KOPT-K1 (cell line): Measurements from ENCODE around the gene CST3.

Experiments used
- H3K27ac ChIP-seq: fragments of 200-600 bp; sonication (generic); 2 replicates; pipeline ENCODE4 v1.5.1; 2016; ENCODE audit warnings: antibody characterized with exemption, mild to moderate bottlenecking, low read depth, low read length; ENCODE audit not compliant: poor library complexity, severe bottlenecking
- H3K36me3 ChIP-seq: fragments of 200-600 bp; sonication (generic); 2 replicates; pipeline ENCODE4 v1.5.1; 2017; ENCODE audit warnings: antibody characterized with exemption, mild to moderate bottlenecking, low read length, moderate library complexity; ENCODE audit not compliant: insufficient read depth
- H3K9me3 ChIP-seq: fragments of 200-600 bp; sonication (generic); 2 replicates; pipeline ENCODE4 v1.5.1; 2017; ENCODE audit warnings: antibody characterized with exemption, low read length, mild to moderate bottlenecking; ENCODE audit not compliant: insufficient read depth, poor library complexity, severe bottlenecking

The CST3 gene

GRCh38 chr20:23655491-23656211, 17.9 kb upstream of the CST3 start:
- Histone ChIP-seq H3K36me3 (no peaks in the 10 kb centered on the region), H3K9me3 (no peaks in the 10 kb centered on the region), H3K27ac (no peak overlapping the region)

- no peak overlapping the region for H3K27ac ChIP-seq
- H3K36me3 ChIP-seq = no peaks in the 10 kb centered on the region
- no peaks in the 10 kb centered on the region for H3K9me3 ChIP-seq
Observed at GRCh38 chr20:23654717-23655116, 17.0 kb upstream of the CST3 start.

GRCh38 chr20:23654000-23654399, 16.2 kb upstream of the CST3 start:
- Histone ChIP-seq H3K27ac (no peak overlapping the region), H3K9me3 (no peaks in the 10 kb centered on the region), H3K36me3 (no peaks in the 10 kb centered on the region)

- Histone ChIP-seq H3K36me3 (no peaks in the 10 kb centered on the region), H3K27ac (no peak overlapping the region), H3K9me3 (no peaks in the 10 kb centered on the region)
Observed at GRCh38 chr20:23653400-23653938, 15.7 kb upstream of the CST3 start.

GRCh38 chr20:23652926-23653325, 15.2 kb upstream of the CST3 start:
- no peak overlapping the region for H3K27ac ChIP-seq
- no peaks in the 10 kb centered on the region for H3K36me3 ChIP-seq
- H3K9me3 ChIP-seq = no peaks in the 10 kb centered on the region

GRCh38 chr20:23652371-23652770, 14.6 kb upstream of the CST3 start:
- H3K36me3 ChIP-seq = no peaks in the 10 kb centered on the region

GRCh38 chr20:23651117-23651516, 13.4 kb upstream of the CST3 start:
- Histone ChIP-seq H3K9me3 (no peaks in the 10 kb centered on the region), H3K27ac (no peak overlapping the region), H3K36me3 (no peaks in the 10 kb centered on the region)

More at GRCh38 chr20:23652371-23652770, 14.6 kb upstream of the CST3 start:
- H3K9me3 ChIP-seq = no peaks in the 10 kb centered on the region
- no peak overlapping the region for H3K27ac ChIP-seq

GRCh38 chr20:23649830-23650417, 12.2 kb upstream of the CST3 start:
- Histone ChIP-seq H3K27ac (no peak overlapping the region), H3K36me3 (no peaks in the 10 kb centered on the region), H3K9me3 (no peaks in the 10 kb centered on the region)

- Histone ChIP-seq H3K9me3 (no peaks in the 10 kb centered on the region), H3K36me3 (no peaks in the 10 kb centered on the region), H3K27ac (no peak overlapping the region)
Observed at GRCh38 chr20:23649242-23649641, 11.5 kb upstream of the CST3 start.

- no peak overlapping the region for H3K27ac ChIP-seq
- no peaks in the 10 kb centered on the region for H3K36me3 ChIP-seq
- H3K9me3 ChIP-seq = no peaks in the 10 kb centered on the region
Observed at GRCh38 chr20:23647346-23647745, 9.6 kb upstream of the CST3 start.

- Histone ChIP-seq H3K9me3 (no peaks in the 10 kb centered on the region), H3K27ac (no peak overlapping the region), H3K36me3 (no peaks in the 10 kb centered on the region)
Observed at GRCh38 chr20:23646106-23646873, 8.5 kb upstream of the CST3 start.

GRCh38 chr20:23645575-23645974, 7.8 kb upstream of the CST3 start:
- Histone ChIP-seq H3K9me3 (no peaks in the 10 kb centered on the region), H3K36me3 (no peaks in the 10 kb centered on the region), H3K27ac (no peak overlapping the region)

- Histone ChIP-seq H3K36me3 (no peaks in the 10 kb centered on the region), H3K9me3 (no peaks in the 10 kb centered on the region), H3K27ac (no peak overlapping the region)
Observed at GRCh38 chr20:23644164-23644563, 6.4 kb upstream of the CST3 start.

GRCh38 chr20:23643659-23644058, 5.9 kb upstream of the CST3 start:
- Histone ChIP-seq H3K36me3 (no peaks in the 10 kb centered on the region), H3K9me3 (no peaks in the 10 kb centered on the region), H3K27ac (no peak overlapping the region)

GRCh38 chr20:23641936-23642751, 4.4 kb upstream of the CST3 start:
- Histone ChIP-seq H3K36me3 (no peaks in the 10 kb centered on the region), H3K27ac (no peak overlapping the region), H3K9me3 (no peaks in the 10 kb centered on the region)
